Right cardiac atrium (tissue), 5 donors: Measurements from ENCODE around the gene DNAAF2. TPM values are rescaled to one million over a fixed set of nuclear protein-coding genes. Genes with fewer than 3 reads are reported as not detected.

Source experiments
- ATAC-seq, 2 donors: fragments of 200-7000 bp; cut with Tn5 transposase; one replicate each; pipeline versions ENCODE4 v1.8.0 to v1.9.1; 2020; ENCODE audit warnings: moderate library complexity in 2 of 2, mild to moderate bottlenecking in 1 of 2
- DNase-seq, 3 donors: peaks; one replicate each; pipeline ENCODE4 v3.0.0-alpha.2; 2020
- H3K27ac ChIP-seq: one replicate; pipeline ENCODE4 v1.5.1; 2013; ENCODE audit warnings: mild to moderate bottlenecking, low read length, control low read depth, moderate library complexity
- H3K27me3 ChIP-seq: one replicate; pipeline ENCODE4 v1.6.1; 2013; ENCODE audit not compliant: control insufficient read depth, insufficient read depth
- H3K4me1 ChIP-seq: one replicate; pipeline ENCODE4 v1.6.1; 2013; ENCODE audit warnings: low read length; ENCODE audit not compliant: control insufficient read depth, insufficient read depth
- H3K4me3 ChIP-seq: one replicate; pipeline ENCODE4 v1.5.1; 2013; ENCODE audit warnings: low read length, control low read depth
- H3K9me3 ChIP-seq: one replicate; pipeline ENCODE4 v1.6.1; 2013; ENCODE audit warnings: low read length; ENCODE audit not compliant: control insufficient read depth
- WGBS: extraction: QIAGEN DNeasy Blood & Tissue Kit; methylation state at CpG from one replicate; pipeline ENCODE4 v1.1.7; 2013; 5-methylcytosine and 5-hydroxymethylcytosine counted together
- intact Hi-C, 4 donors: fragments of 100-400 bp; cut with DNase I; formaldehyde crosslinking; loops; one replicate each; pipeline versions ENCODE4 v1.11.0 to v1.14.0; 2022 to 2023
- polyA plus RNA-seq: library from polyadenylated mRNA; stranded (reverse); fragments of 200-250 nt; gene quantifications from one replicate; pipeline ENCODE4 v1.2.3, GENCODE V29; 2013
- total RNA-seq, 4 donors: library from RNA; stranded (reverse); fragmentation: NEBNext Ultra II Directional; extraction: Animal tissue kit (Norgen Biotek cat#: 25700); gene quantifications; one replicate each; pipeline ENCODE4 v1.2.1, GENCODE V29; 2021
- donor health status: healthy with polysubstance abuse.
- donor health status: DM: no; HTN: yes; CAD: no.
- donor health status: DM: no; HTN: no; CAD: no.
- donor health status: DM: no; HTN: yes; CAD: no; lungs with severe emphysema.
- donor health status: DM: yes; HTN: yes; CAD: no.

Gene DNAAF2
- total and polyA plus RNA-seq, 5 donors = 5.3 to 7.1 (median 6.0) TPM

GRCh38 chr14:49581209-49582112 lies 53.6 kb downstream of the DNAAF2 start:
- no peaks in the 10 kb centered on the region for H3K27me3 ChIP-seq
- intact Hi-C loops = no loop called here
- no peaks in the 10 kb centered on the region for H3K9me3 ChIP-seq
- DNase-seq (no peak), ATAC-seq (no peak)
- H3K4me3 ChIP-seq = no peak overlapping the region
- no peak overlapping the region for H3K27ac ChIP-seq
- WGBS = 92% methylated on average over 9 of the region's 9 CpGs
- peaks cover 9% of the 10 kb centered on the region for H3K4me1 ChIP-seq

DNA sequence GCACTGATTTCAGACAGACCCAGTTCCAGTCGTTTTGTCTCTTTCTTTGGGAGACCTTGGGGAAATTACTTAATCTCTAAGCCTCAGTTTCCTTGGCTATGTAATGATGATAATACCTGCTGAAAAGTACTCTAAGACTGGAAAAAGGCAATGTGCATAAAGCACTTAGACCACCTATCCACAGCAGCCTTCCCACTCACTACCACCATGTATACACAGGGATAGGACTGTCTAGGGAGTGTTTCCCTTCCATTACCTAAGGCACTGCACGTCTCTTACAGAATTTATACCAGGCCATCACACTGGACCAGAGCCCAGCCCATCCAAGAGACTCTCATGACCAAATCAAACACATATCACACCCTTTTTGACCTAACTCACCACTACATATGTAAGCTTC lies 55.2 kb downstream of the DNAAF2 start:
- DNase-seq (no peak), ATAC-seq (no peak)
- Histone ChIP-seq H3K4me3 (no peak overlapping the region), H3K27me3 (no peaks in the 10 kb centered on the region), H3K4me1 (peaks cover 7% of the 10 kb centered on the region), H3K27ac (no peak overlapping the region), H3K9me3 (no peaks in the 10 kb centered on the region)
- intact Hi-C loops = no loop called here
- 81% methylated on average over 2 of the region's 2 CpGs for WGBS

DNA sequence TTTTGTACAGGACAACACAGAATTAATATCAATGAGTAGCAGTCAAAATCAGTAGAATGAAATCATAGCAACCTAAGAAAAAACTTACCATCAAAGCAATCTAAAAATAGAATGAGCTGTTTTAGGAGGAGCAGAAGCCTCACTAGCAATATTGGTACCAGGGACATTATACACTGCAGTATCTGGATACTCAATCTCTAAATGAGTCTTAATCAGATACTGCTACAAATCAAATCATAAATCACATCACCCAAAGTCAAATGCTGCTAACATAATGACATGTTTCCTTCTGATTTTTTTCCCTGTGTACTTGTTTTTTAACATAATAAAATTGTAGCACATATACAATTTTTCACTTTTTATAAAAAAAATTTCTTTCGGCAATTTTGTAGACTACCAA lies 56.9 kb downstream of the DNAAF2 start:
- H3K27me3 ChIP-seq = no peaks in the 10 kb centered on the region
- H3K4me1 ChIP-seq = peaks cover 2% of the 10 kb centered on the region
- 96% methylated on average over 1 of the region's 1 CpG for WGBS
- H3K4me3 ChIP-seq = no peak overlapping the region
- ATAC-seq = no peak
- intact Hi-C loops = no loop called here
- DNase-seq = no peak
- no peaks in the 10 kb centered on the region for H3K9me3 ChIP-seq
- H3K27ac ChIP-seq = no peak overlapping the region

Other genes starting within 250 kb of the DNAAF2 start
- 100 to 1,000 TPM; 827 to 988 (median 890) TPM for gene RPS29, start 48.9 kb downstream of the DNAAF2 start, total RNA-seq
- gene RPS29, start 48.9 kb downstream of the DNAAF2 start, polyA plus RNA-seq = 1,306 TPM
- 1 to 10 TPM; 5.3 to 7.5 (median 6.5) TPM for gene LRR1, start 36.3 kb downstream of the DNAAF2 start, total RNA-seq
- gene LRR1, start 36.3 kb downstream of the DNAAF2 start, polyA plus RNA-seq = 3.5 TPM
- 100 to 1,000 TPM; 153 to 180 (median 167) TPM for gene RPL36AL, start 14.6 kb downstream of the DNAAF2 start, total RNA-seq
- 315 TPM for gene RPL36AL, start 14.6 kb downstream of the DNAAF2 start, polyA plus RNA-seq
- gene MGAT2, start 14.4 kb downstream of the DNAAF2 start, total RNA-seq = 10 to 100 TPM; 14.4 to 22.1 (median 16.3) TPM
- gene MGAT2, start 14.4 kb downstream of the DNAAF2 start, polyA plus RNA-seq = 12.0 TPM
- gene POLE2, start 53.0 kb upstream of the DNAAF2 start, total RNA-seq = 1 to 10 TPM in 3 of 4 donors, under 1 TPM in 1; 0.59 to 2.0 (median 1.6) TPM
- 0.81 TPM for gene POLE2, start 53.0 kb upstream of the DNAAF2 start, polyA plus RNA-seq
- gene KLHDC1, start 57.9 kb upstream of the DNAAF2 start, total RNA-seq = 10 to 100 TPM; 10.4 to 14.5 (median 12.1) TPM
- gene KLHDC1, start 57.9 kb upstream of the DNAAF2 start, polyA plus RNA-seq = 5.3 TPM
- gene KLHDC2, start 132.9 kb upstream of the DNAAF2 start, total RNA-seq = 10 to 100 TPM; 71.5 to 91.9 (median 74.1) TPM
- gene KLHDC2, start 132.9 kb upstream of the DNAAF2 start, polyA plus RNA-seq = 77.3 TPM
- 10 to 100 TPM; 47.0 to 54.4 (median 51.7) TPM for gene NEMF, start 217.5 kb upstream of the DNAAF2 start, total RNA-seq
- 27.0 TPM for gene NEMF, start 217.5 kb upstream of the DNAAF2 start, polyA plus RNA-seq